HTR-8/SVneo (cell line): ENCODE measurements around the gene OR13C5.
A peak's percentile ranks its signal among the peaks of the same experiment; 100 is the strongest.

Experiments
- DNase-seq: peaks from one replicate; pipeline ENCODE4 v3.0.0; 2011; ENCODE audit warnings: low spot score, mixed read lengths; ENCODE audit not compliant: insufficient read length
- FAIRE-seq: peaks from 2 replicates; lab custom pipeline; 2011; peaks lifted over from hg19 to GRCh38; lab: Jason Lieb, UNC

The OR13C5 gene

DNA sequence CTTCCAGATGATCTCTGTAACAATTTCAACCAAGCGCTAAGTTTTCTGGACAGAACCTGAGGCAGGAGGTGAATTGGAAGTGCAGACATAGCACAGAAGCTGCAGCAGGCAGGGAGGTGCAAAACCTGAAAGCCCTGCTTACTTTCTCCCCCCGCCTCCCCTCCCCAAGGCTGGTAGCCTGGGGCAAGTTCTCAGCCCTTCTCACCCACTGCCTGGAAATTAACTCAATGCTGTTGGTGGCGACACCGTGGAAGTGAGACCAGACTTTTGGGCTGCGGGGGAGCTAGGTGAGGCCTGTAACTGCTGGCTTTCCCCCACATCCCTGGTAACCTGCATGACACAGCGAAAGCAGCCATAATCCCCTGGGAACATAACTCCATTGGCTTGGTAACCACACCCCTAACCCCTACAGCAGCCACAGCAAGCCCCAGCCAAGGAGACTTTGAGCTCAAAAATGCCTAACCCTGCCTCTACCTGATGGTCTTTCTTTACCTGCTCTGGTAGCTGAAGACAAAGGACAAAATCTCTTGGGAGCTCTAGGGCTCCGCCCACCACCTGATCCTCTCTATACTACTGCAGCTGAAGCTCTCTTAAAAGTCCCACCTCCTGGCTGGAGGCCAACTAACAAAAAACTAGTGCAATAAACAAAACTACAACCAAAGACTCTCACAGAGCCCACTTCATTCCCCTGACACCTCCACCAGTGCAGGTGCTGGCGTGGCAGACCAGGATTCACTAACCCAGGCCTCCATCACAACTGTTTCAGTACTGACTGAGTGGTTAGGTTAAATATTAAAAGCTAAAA is 42.2 kb downstream of the OR13C5 start:
- DNase-seq (no peak), FAIRE-seq (no peak)

DNA sequence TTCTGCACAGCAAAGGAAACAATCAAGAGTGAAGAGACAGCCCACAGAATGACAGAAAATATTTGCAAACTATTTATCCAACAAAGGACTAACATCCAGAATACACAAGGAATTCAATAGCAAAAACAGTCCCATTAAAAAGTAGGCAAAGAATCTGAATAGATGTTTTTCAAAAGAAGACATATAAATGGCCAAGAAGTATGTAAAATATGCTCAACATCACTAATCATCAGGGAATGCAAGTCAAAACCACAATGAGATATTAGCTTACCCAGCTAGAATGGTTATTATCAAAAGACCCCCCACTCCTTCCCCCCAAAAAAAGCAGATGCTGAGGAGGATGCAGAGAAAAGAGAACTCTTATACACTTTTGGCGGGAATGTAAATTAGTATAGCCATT is 43.7 kb downstream of the OR13C5 start:
- DNase-seq (no peak), FAIRE-seq (no peak)

GRCh38 chr9:104553261-104553660 is 46.0 kb downstream of the OR13C5 start:
- FAIRE-seq: no peak
- peak; percentile 2 for DNase-seq
